ENCODE data around the gene INSR. TPM values are rescaled to one million over a fixed set of nuclear protein-coding genes. Genes with fewer than 3 reads are reported as not detected.

The INSR gene
- polyA plus RNA-seq (2012; ENCODE audit: insufficient read depth, insufficient read length, low read depth): 6.8 TPM

- DNase-seq: peak; percentile 88
- TF ChIP-seq, protein P1, sequence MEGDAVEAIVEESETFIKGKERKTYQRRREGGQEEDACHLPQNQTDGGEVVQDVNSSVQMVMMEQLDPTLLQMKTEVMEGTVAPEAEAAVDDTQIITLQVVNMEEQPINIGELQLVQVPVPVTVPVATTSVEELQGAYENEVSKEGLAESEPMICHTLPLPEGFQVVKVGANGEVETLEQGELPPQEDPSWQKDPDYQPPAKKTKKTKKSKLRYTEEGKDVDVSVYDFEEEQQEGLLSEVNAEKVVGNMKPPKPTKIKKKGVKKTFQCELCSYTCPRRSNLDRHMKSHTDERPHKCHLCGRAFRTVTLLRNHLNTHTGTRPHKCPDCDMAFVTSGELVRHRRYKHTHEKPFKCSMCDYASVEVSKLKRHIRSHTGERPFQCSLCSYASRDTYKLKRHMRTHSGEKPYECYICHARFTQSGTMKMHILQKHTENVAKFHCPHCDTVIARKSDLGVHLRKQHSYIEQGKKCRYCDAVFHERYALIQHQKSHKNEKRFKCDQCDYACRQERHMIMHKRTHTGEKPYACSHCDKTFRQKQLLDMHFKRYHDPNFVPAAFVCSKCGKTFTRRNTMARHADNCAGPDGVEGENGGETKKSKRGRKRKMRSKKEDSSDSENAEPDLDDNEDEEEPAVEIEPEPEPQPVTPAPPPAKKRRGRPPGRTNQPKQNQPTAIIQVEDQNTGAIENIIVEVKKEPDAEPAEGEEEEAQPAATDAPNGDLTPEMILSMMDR (IDR thresholded peaks at IDR 0.05; ENCODE audit: low read depth, low read length): no peak
- Histone ChIP-seq H3K36me3 (no peaks in the 10 kb centered on the region), H3K9me3 (no peaks in the 10 kb centered on the region), H3K4me1 (no peaks in the 10 kb centered on the region; the same call in 1 of the 2 replicates), H3K27me3 (peaks cover 12% of the 10 kb centered on the region), H3K4me3 (ENCODE audit: low read depth, low read length) (peak within 1 kb of the TSS; percentile 62)
Measured at GRCh38 chr19:7293762-7294557, at the start of gene INSR. TSS of gene INSR (minus strand) at chr19:7294414. CDS start at chr19:7293891, 523 bp downstream.

GRCh38 chr19:7342143-7342542 is 47.9 kb upstream of the INSR start:
- peaks cover 28% of the 10 kb centered on the region for H3K27me3 ChIP-seq

DNA sequence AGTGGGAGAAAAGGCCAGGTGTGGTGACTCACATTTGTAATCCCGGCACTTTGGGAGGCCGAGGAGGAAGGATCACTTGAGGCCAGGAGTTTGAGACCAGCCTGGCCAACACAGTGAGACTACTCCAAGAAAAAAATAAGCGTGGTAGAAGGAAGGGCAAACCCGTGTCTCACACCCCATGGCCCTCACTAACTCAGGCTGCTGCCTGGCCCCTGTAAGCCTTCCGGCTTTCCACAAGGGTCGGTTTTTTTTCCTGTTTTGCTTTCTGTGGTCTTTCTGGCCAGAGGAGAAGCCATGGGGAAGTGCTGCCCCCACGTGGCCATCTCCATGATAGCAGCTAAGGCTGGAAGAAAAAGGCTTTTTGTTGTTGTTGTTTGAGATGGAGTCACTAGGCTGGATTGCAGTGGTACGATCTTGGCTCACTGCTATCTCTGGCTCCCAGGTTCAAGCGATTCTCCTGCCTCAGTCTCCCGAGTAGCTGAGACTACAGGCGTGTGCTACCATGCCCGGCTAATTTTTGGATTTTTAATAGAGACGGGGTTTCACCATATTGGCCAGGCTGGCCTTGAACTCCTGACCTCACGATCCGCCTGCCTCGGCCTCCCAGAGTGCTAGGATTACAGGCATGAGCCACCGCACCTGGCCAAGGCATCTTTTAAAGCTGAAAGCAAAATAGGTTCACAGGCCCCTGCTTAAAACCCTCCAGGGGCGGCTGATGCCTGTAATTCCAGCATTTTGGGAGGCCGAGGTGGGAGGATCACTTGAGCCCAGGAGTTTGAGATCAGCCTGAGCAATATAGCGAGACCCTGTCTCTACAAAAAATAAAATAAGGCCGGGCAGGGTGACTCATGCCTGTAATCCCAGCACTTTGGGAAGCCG is 47.0 kb upstream of the INSR start:
- TF ChIP-seq, protein P1 (IDR thresholded peaks at IDR 0.05; ENCODE audit: low read depth, low read length): peak; percentile 93
- Histone ChIP-seq H3K27me3 (peaks cover 20% of the 10 kb centered on the region), H3K4me1 (no peaks in the 10 kb centered on the region), H3K9me3 (no peaks in the 10 kb centered on the region), H3K4me3 (ENCODE audit: low read depth, low read length) (no peak overlapping the region), H3K36me3 (no peaks in the 10 kb centered on the region)
- peak; percentile 76 for DNase-seq

More at GRCh38 chr19:7342143-7342542, 47.9 kb upstream of the INSR start:
- Histone ChIP-seq H3K4me1 (no peaks in the 10 kb centered on the region), H3K4me3 (ENCODE audit: low read depth, low read length) (no peak overlapping the region), H3K9me3 (no peaks in the 10 kb centered on the region), H3K36me3 (no peaks in the 10 kb centered on the region)
- no peak for DNase-seq
- TF ChIP-seq, protein P1 (IDR thresholded peaks at IDR 0.05; ENCODE audit: low read depth, low read length): no peak

GRCh38 chr19:7337380-7338194 is 43.4 kb upstream of the INSR start:
- no peaks in the 10 kb centered on the region for H3K36me3 ChIP-seq
- H3K4me3 ChIP-seq (ENCODE audit: low read depth, low read length): no peak overlapping the region
- no peak for DNase-seq
- TF ChIP-seq, protein P1 (IDR thresholded peaks at IDR 0.05; ENCODE audit: low read depth, low read length): no peak
- H3K27me3 ChIP-seq: no peaks in the 10 kb centered on the region; the same call in none of the 2 replicates
- H3K4me1 ChIP-seq: no peaks in the 10 kb centered on the region
- no peaks in the 10 kb centered on the region for H3K9me3 ChIP-seq

DNA sequence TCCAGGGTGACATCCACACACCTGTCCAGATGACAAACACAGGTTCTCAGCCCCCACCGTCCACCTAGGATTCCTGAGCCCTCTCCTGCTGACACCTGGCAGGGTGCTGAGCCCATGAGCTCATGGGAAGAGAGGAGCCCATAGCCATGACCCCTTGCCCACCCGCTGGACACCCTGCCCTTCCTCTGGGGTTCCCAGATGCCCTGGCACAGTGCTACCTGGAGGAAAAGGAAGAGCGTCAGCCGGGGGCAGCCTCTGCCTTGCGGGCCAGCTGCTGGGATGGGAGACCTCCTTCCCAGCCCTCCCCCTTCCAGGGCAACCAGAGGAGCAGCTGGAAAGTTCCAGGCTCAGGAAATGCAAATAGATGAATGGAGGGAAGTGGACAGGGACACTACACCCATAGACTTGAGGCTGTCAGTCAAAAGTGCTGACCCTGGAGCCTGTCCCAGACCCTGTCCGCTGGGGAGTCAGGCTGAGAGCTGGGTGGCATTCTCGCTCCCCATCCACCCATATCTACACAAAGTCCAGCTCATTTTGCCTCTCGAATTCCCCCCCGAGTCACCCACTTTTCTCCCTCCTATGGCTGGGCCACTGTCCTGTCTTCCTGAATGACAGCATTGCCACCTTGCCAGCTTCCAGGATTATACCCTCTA is 42.2 kb upstream of the INSR start:
- DNase-seq: no peak
- Histone ChIP-seq H3K27me3 (no peaks in the 10 kb centered on the region; the same call in none of the 2 replicates), H3K4me1 (no peaks in the 10 kb centered on the region), H3K9me3 (no peaks in the 10 kb centered on the region), H3K36me3 (no peaks in the 10 kb centered on the region), H3K4me3 (ENCODE audit: low read depth, low read length) (no peak overlapping the region)
- TF ChIP-seq, protein P1 (IDR thresholded peaks at IDR 0.05; ENCODE audit: low read depth, low read length): no peak

All from BE2C (cell line).